T-helper 2 cell treated with Interferon-gamma antibody and Interleukin-4, amounts not matched to agents 100 ng/mL and 5 ng/mL, for 36 hours (primary cell): Measurements from ENCODE around the gene TAF6L. TPM values are rescaled to one million over a fixed set of nuclear protein-coding genes. Genes with fewer than 3 reads are reported as not detected.

Experiments
- intact Hi-C: fragments of 100-400 bp; cut with micrococcal nuclease; formaldehyde crosslinking; loops from one replicate; pipeline ENCODE4 v1.15.1; 2023
- total RNA-seq: library from RNA; stranded (reverse); gene quantifications from 2 replicates; pipeline ENCODE4 v1.2.3, GENCODE V29; 2022

Gene TAF6L
- total RNA-seq, 1 donor from 2014 or later = 21.9 TPM

DNA sequence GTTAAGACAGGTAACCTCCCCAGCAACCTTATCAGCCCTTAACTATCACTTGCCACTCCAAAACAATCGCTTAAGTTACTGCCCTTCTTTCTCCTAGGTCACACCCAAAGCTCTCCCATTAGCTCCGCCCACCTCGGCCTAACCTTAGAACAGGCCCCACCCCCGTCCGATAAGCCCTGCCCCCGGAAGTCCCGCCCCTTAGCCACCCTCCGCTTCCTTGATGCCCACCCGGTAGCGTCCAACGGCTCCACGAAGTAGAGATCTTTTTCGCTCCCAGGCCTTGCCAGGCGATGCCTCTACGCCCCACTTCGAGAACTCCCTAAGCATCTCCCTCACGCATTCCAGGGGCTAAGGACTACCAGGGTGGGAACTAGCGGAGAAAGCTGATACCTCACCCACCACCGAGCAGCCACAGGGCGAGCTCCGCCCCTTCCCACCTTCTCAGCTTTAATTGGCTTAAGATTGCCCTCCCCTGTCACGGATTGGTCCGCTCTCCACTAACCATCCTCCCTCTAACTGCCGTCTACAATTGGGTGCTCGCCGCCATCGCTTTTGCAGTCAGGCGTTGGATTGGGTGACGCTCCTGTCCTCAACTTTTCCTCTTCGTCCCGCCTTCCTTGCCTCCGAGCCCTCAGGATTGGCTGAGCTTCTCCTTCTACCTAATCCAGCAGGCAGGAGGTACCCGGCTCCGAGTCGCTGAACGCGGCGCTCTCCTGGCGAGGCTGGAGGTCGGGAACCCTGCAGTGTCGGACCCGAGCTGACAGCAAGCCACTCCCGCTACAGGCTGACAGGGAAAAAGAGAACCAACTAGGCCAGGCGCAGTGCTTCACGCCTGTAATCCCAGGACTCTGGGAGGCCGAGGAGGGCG, 17.2 kb upstream of the TAF6L start, which contains the start of gene ZBTB3:
Gene ZBTB3, minus strand, starts transcription at position 425 of the 868 bp plus-strand sequence. CDS start 496 bp downstream, outside the sequence.
- intact Hi-C loops = loop anchor here (1.0 kb wide), 5 partner anchors 7 to 45 kb away; partner anchors contain the start of genes POLR2G, TAF6L, TMEM179B and TTC9C

GRCh38 chr11:62755086-62755615, 16.0 kb upstream of the TAF6L start:
- intact Hi-C loops = no loop called here

GRCh38 chr11:62757846-62758788, 13.1 kb upstream of the TAF6L start:
- intact Hi-C loops = no loop called here

DNA sequence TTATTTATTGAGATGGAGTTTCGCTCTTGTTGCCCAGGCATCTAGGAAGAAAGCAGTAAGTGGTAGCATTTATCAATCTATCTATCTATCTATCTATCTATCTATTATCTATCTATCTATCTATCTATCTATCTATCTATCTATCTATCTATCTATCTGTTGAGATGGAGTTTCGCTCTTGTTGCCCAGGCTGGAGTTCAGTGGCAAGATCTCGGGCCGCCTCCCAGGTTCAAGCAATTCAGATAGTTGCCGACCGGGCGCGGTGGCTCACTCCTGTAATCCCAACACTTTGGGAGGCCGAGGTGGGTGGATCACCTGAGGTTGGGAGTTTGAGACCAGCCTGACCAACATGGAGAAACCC, 10.3 kb upstream of the TAF6L start:
- intact Hi-C loops = loop anchor here (1.0 to 2.0 kb wide), 5 partner anchors 8 to 120 kb away; partner anchors contain the start of genes SLC3A2, TAF6L and TTC9C

DNA sequence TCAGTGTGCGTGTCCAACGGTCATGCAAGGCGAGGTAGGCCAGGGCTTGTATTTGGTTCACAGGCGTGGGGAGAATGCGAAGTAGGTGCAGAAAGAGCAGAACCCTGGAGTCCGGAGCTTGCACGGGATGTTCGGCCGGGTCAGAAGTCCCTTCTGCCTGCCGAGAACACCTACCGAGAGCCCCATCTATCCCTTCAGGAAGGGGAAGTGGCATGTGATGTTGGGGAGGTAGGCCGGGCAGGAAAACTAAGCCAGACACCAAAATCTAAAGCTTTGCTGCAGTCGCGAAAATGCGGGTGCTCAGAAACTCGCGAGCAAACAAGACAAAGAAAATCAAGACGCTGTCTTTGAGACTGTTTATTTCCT, 435 bp upstream of the TAF6L start:
- intact Hi-C loops = loop anchor here (1.0 to 5.0 kb wide), 6 partner anchors 9 to 158 kb away; partner anchors contain the start of genes EML3, HNRNPUL2, POLR2G and ROM1

GRCh38 chr11:62774407-62774806, 3.2 kb downstream of the TAF6L start:
- intact Hi-C loops = loop anchor here (5.0 kb wide), 2 partner anchors 83 to 162 kb away; partner anchors contain the start of genes EML3 and ROM1

DNA sequence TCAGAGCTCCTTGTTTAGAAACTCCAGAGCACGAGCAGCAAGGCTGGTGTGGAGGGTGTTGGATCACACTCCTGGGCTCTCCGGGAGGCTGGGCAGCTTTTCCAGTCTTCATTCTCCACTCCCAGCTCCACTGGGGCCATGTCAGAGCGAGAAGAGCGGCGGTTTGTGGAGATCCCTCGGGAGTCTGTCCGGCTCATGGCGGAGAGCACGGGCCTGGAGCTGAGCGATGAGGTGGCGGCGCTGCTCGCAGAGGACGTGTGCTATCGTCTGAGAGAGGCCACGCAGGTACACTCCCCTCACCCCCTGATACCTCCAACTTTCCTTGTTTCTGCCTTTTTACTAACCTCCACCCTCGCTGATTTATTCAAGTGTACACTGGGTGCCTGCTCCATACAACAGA, 4.5 kb downstream of the TAF6L start:
- intact Hi-C loops = no loop called here

GRCh38 chr11:62777389-62777788, 6.2 kb downstream of the TAF6L start:
- intact Hi-C loops = no loop called here

DNA sequence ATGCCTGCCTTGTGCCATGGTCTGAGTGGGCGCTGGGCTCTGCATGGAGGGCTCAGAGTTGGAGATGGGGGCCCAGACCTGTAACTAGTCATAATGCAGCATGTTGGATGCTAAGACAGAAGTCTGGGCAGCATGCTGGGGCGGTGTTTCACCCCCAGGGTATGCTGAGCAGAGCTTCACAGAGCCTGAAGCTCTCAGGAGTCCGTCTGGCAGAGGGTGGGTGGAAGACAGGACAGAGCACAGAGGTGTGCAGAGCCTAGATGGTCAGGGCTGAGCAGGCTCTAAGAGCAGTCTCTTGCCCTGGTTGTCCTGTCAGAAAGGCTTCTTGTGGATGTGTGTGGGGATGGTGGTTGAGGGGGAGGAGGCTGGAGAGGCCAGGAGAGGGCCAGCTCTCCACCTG, 7.2 kb downstream of the TAF6L start:
- intact Hi-C loops = no loop called here

DNA sequence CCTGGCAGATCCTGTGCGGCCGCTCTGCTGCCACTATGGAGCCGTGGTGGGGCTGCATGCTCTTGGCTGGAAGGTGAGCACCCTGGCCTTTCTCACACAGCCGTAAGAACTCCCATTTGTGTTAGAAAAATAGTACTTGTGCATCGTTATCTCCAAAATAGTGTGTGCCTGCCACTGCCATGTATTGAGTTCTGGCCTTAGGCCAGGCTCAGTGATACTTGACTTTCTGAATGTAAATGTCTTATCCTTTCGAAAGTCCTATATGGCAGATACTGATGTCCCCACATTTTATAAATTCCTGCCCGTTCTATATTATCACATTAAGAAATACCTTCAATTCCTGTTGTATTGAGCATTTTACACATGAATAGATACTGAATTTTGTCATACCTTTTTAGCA, 11.6 kb downstream of the TAF6L start:
- intact Hi-C loops = no loop called here

DNA sequence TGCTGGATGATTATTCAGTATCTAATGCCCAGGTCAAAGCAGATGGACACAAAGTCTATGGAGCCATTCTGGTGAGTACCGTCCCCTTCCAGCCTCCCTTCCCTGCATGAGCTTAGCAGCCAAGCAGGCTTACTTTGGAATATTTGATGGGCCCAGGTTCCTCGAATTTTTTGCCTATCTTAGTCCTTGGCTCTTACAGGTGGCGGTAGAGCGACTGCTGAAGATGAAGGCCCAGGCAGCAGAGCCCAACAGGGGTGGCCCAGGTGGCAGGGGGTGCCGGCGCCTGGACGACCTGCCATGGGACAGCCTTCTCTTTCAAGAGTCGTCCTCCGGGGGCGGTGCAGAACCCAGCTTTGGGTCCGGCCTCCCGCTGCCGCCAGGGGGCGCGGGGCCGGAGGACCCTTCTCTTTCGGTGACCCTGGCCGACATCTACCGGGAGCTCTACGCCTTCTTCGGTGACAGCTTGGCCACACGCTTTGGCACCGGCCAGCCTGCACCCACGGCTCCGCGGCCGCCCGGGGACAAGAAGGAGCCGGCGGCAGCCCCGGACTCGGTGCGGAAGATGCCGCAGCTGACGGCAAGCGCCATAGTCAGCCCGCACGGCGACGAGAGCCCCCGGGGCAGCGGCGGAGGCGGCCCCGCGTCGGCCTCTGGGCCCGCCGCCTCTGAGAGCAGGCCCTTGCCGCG, 15.3 kb downstream of the TAF6L start:
- intact Hi-C loops = loop anchor here (1.0 to 5.0 kb wide), 11 partner anchors 15 to 194 kb away; partner anchors contain the start of genes NXF1, STX5, TAF6L and TEX54

GRCh38 chr11:62787005-62787759, 16.0 kb downstream of the TAF6L start, which contains the start of gene TMEM179B:
TMEM179B (plus strand) TSS chr11:62787402; CDS start chr11:62787432, 30 bp downstream.
- intact Hi-C loops = loop anchor here (1.0 to 5.0 kb wide), 7 partner anchors 18 to 195 kb away; partner anchors contain the start of genes NXF1, STX5, TEX54 and TTC9C

GRCh38 chr11:62788991-62789390, 17.8 kb downstream of the TAF6L start:
- intact Hi-C loops = loop anchor here (5.0 kb wide), 1 partner anchor 197 kb away; the partner anchor contains the start of gene TUT1

DNA sequence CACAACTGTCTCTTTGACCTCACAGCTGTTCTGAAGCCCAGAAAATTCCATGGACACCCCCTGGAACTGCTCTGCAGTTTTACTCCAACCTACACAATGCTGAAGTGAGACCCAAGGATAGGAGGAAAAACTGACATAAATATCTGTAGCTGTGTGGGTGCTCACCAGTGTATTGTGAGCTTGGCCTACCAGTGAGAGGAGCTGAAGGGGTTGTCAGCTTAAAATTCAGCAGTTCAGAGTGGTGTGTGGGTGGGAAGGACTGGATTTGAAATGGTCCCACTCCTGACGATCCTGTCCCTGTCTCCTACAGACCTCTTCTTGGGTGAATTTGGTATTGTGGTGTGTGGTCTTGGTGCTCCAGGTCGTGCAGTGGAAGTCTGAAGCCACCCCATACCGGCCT, 18.4 kb downstream of the TAF6L start:
- intact Hi-C loops = loop anchor here (5.0 kb wide), 1 partner anchor 197 kb away; the partner anchor contains the start of gene TUT1

DNA sequence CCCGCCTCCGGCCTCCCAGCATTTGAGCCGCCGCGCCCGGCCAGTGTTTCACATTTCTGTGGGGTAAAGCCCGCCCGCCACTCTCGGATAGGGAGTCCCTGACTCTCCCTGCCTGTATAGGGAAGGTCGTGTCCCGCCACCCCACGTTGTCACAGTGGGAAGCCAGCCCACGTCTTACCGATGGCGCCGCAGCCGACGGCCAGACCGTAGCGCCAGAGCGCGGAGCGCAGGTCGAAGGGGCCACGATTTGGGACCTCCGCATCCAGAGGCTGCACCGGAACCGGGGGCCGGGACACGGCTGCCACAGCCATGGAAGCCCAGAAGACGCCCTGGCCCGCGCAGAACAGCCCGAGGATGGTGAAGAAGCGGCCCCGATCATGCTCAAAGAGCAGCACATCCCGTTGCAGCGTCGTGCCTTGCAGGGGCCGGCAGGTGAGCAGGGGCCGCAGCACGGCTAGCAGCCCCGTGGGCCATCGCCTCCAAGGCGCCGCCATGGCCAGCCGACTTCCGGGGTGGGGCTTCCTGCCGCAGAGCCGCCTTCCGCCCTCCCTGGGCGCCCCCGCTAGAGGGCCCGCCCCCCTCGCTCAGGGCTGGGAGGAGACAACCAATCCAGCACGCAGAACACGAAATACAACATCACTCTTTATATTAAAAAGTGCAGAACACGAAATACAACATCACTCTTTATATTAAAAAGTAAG, 20.5 kb downstream of the TAF6L start, which contains the start of gene TMEM223:
Gene TMEM223, minus strand, starts transcription at position 506 of the 701 bp plus-strand sequence. Its CDS starts 12 bp downstream, at position 494.
- intact Hi-C loops = loop anchor here (1.0 kb wide), 4 partner anchors 14 to 90 kb away; partner anchors contain the start of genes HNRNPUL2, NXF1, STX5 and TEX54

GRCh38 chr11:62792202-62792575, 21.0 kb downstream of the TAF6L start:
- intact Hi-C loops = loop anchor here (1.0 kb wide), 3 partner anchors 13 to 65 kb away; partner anchors contain the start of genes HNRNPUL2, NXF1, STX5 and TEX54

- intact Hi-C loops = no loop called here
Measured at GRCh38 chr11:62794201-62794775, 23.1 kb downstream of the TAF6L start.

GRCh38 chr11:62796281-62796680, 25.1 kb downstream of the TAF6L start:
- intact Hi-C loops = no loop called here
